HG03039 (cell line): ENCODE data around the gene DLG2.
"Not testable (repeated sequence)": the region's sequence is repeated elsewhere in the genome, so short reads cannot be mapped to it uniquely, and the experiment has no call there.

Experiments
- ATAC-seq: cut with Tn5 transposase; IDR thresholded peaks from one replicate; pipeline ENCODE4 v1.9.1; 2021; ENCODE audit warnings: mild to moderate bottlenecking, moderate library complexity; ENCODE audit not compliant: unreplicated experiment

Gene DLG2

GRCh38 chr11:84804041-84804440 is 823.1 kb downstream of the DLG2 start:
- no peak for ATAC-seq

- no peak for ATAC-seq
These were observed 826.3 kb downstream of the DLG2 start for GRCh38 chr11:84800755-84801346.

- no peak for ATAC-seq
These were observed 828.0 kb downstream of the DLG2 start for GRCh38 chr11:84799112-84799511.

GRCh38 chr11:84795698-84796097 is 831.4 kb downstream of the DLG2 start:
- ATAC-seq, result no peak

- ATAC-seq, result no peak
These were observed 832.3 kb downstream of the DLG2 start for GRCh38 chr11:84794663-84795443.

- no peak for ATAC-seq
These were observed 833.8 kb downstream of the DLG2 start for GRCh38 chr11:84793318-84793717.

- no peak for ATAC-seq
These were observed 836.2 kb downstream of the DLG2 start for GRCh38 chr11:84790849-84791427.

GRCh38 chr11:84788220-84788619 is 838.9 kb downstream of the DLG2 start:
- ATAC-seq, result no peak

- not testable (repeated sequence) for ATAC-seq
These were observed 843.0 kb downstream of the DLG2 start for GRCh38 chr11:84784158-84784557.

GRCh38 chr11:84780689-84781293 is 846.4 kb downstream of the DLG2 start:
- no peak for ATAC-seq

GRCh38 chr11:84775503-84775902 is 851.6 kb downstream of the DLG2 start:
- no peak for ATAC-seq

- no peak for ATAC-seq
These were observed 863.2 kb downstream of the DLG2 start for GRCh38 chr11:84763931-84764330.

- ATAC-seq, result no peak
These were observed 869.4 kb downstream of the DLG2 start for GRCh38 chr11:84757711-84758110.

GRCh38 chr11:84751371-84751770 is 875.8 kb downstream of the DLG2 start:
- no peak for ATAC-seq

- ATAC-seq, result no peak
These were observed 879.3 kb downstream of the DLG2 start for GRCh38 chr11:84747871-84748270.

GRCh38 chr11:84740050-84740449 is 887.1 kb downstream of the DLG2 start:
- ATAC-seq, result no peak

- ATAC-seq, result no peak
These were observed 902.9 kb downstream of the DLG2 start for GRCh38 chr11:84724256-84724655.

GRCh38 chr11:84722583-84723108 is 904.5 kb downstream of the DLG2 start:
- ATAC-seq, result no peak

- ATAC-seq, result no peak
These were observed 905.6 kb downstream of the DLG2 start for GRCh38 chr11:84721561-84721961.

GRCh38 chr11:84720706-84721402 is 906.3 kb downstream of the DLG2 start:
- no peak for ATAC-seq
